Type B pancreatic cell (in vitro differentiated cells): ENCODE data around the gene NTN1. TPM values are rescaled to one million over a fixed set of nuclear protein-coding genes. Genes with fewer than 3 reads are reported as not detected.

ENCODE experiments used
- DNase-seq: peaks from one replicate; pipeline ENCODE4 v3.0.0; 2021; ENCODE audit warnings: mixed read lengths; ENCODE audit not compliant: unreplicated experiment; ENCODE audit errors: extremely low spot score
- H3K27ac Mint-ChIP-seq: 2 replicates; pipeline ENCODE4 v1.8.0; 2021; ENCODE audit warnings: mild to moderate bottlenecking, mixed read lengths
- H3K27me3 Mint-ChIP-seq: 2 replicates; pipeline ENCODE4 v1.8.0; 2021; ENCODE audit warnings: mixed read lengths
- H3K36me3 Mint-ChIP-seq: 2 replicates; pipeline ENCODE4 v1.8.0; 2021; ENCODE audit warnings: mixed read lengths
- H3K4me1 Mint-ChIP-seq: one replicate; pipeline ENCODE4 v1.8.0; 2021; ENCODE audit warnings: mixed read lengths; ENCODE audit not compliant: unreplicated experiment
- H3K4me3 Mint-ChIP-seq: 2 replicates; pipeline ENCODE4 v1.8.0; 2021; ENCODE audit warnings: mild to moderate bottlenecking, mixed read lengths
- H3K9me3 Mint-ChIP-seq: 2 replicates; pipeline ENCODE4 v1.8.0; 2021; ENCODE audit warnings: mixed read lengths
- CTCF ChIP-seq: fragments of 200-600 bp; sonication (generic); conservative IDR thresholded peaks from 2 replicates; pipeline ENCODE4 v1.5.0; 2021; ENCODE audit warnings: antibody characterized with exemption, mild to moderate bottlenecking
- total RNA-seq: library from RNA; stranded (reverse); gene quantifications from 2 replicates; pipeline ENCODE4 v1.2.1, GENCODE V29; 2021; ENCODE audit warnings: low replicate concordance

The NTN1 gene
- total RNA-seq, 1 donor from 2014 or later: 10.7 TPM

GRCh38 chr17:9232591-9233270, 211.4 kb downstream of the NTN1 start:
- Mint-ChIP-seq H3K27ac (no peak overlapping the region), H3K4me3 (no peak overlapping the region), H3K4me1 (peaks cover 3% of the 10 kb centered on the region), H3K27me3 (peaks cover 3% of the 10 kb centered on the region), H3K36me3 (no peaks in the 10 kb centered on the region), H3K9me3 (no peaks in the 10 kb centered on the region)
- no peak for TF ChIP-seq CTCF
- no peak for DNase-seq

- no peak overlapping the region for H3K4me3 Mint-ChIP-seq
- H3K27ac Mint-ChIP-seq: no peak overlapping the region
- no peaks in the 10 kb centered on the region for H3K9me3 Mint-ChIP-seq
- TF ChIP-seq CTCF: no peak
- H3K27me3 Mint-ChIP-seq: peaks cover 3% of the 10 kb centered on the region
- no peak for DNase-seq
- H3K4me1 Mint-ChIP-seq: peaks cover 8% of the 10 kb centered on the region
- no peaks in the 10 kb centered on the region for H3K36me3 Mint-ChIP-seq
Measured at GRCh38 chr17:9233271-9233599, 211.9 kb downstream of the NTN1 start.

DNA sequence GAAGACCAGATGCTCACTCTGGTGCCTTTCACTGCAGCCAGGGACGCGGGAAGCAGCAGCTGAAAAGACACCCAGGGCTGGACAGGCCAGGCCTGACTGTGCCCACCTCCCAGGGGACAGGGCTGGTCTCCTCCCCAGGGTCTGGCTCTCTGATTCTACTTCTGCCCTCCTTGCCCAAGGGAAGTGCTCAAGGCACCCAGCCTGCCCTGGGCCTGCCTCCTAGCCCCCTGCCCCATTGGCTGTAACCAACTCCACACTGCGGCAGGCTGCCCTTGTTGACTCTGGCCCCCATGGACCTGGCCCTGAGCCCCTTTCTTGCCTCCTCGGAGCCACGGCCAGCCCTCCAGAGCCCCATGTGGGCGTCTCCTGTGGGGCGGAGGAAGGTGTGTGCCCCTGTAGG, 212.5 kb downstream of the NTN1 start:
- no peak overlapping the region for H3K4me3 Mint-ChIP-seq
- peaks cover 9% of the 10 kb centered on the region for H3K4me1 Mint-ChIP-seq
- H3K9me3 Mint-ChIP-seq: no peaks in the 10 kb centered on the region
- DNase-seq: no peak
- H3K36me3 Mint-ChIP-seq: no peaks in the 10 kb centered on the region
- no peak overlapping the region for H3K27ac Mint-ChIP-seq
- TF ChIP-seq CTCF: no peak
- peaks cover 3% of the 10 kb centered on the region for H3K27me3 Mint-ChIP-seq

GRCh38 chr17:9234389-9234945, 213.2 kb downstream of the NTN1 start:
- DNase-seq: no peak
- no peak for TF ChIP-seq CTCF
- Mint-ChIP-seq H3K27ac (no peak overlapping the region), H3K36me3 (no peaks in the 10 kb centered on the region), H3K4me1 (peaks cover 9% of the 10 kb centered on the region), H3K27me3 (peaks cover under 1% of the 10 kb centered on the region), H3K4me3 (no peak overlapping the region), H3K9me3 (no peaks in the 10 kb centered on the region)

DNA sequence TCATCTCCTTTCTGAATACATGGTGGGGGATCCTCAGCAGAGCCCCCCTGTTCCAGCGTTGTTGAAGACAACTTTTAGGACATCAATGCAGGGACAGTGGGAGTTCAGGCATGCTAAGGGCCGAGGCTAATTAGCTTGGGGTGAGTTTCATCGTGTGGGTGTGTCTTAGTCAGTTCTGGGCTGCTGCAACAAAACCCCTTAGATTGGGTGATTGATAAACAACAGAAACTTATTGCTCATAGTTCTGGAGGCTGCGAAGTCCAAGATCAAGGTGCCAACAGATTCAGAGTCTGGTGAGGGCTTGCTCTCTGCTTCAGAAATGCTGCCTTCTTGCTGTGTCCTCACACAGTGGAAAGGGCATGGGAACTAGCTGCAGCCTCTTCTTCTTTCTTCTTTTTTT, 214.0 kb downstream of the NTN1 start:
- H3K9me3 Mint-ChIP-seq: no peaks in the 10 kb centered on the region

More for the DNA sequence above, 214.0 kb downstream of the NTN1 start:
- H3K36me3 Mint-ChIP-seq: no peaks in the 10 kb centered on the region
- no peaks in the 10 kb centered on the region for H3K27me3 Mint-ChIP-seq
- no peak overlapping the region for H3K27ac Mint-ChIP-seq
- no peak for DNase-seq
- H3K4me3 Mint-ChIP-seq: no peak overlapping the region
- TF ChIP-seq CTCF: no peak
- H3K4me1 Mint-ChIP-seq: peaks cover 9% of the 10 kb centered on the region
